DND-41 (cell line): ENCODE measurements around the gene FAM53A.

Source experiments
- CTCF ChIP-seq: IDR thresholded peaks from 2 replicates; pipeline ENCODE4 v1.5.1; 2012; ENCODE audit warnings: borderline replicate concordance, low read length, moderate library complexity, mild to moderate bottlenecking; ENCODE audit not compliant: poor library complexity, severe bottlenecking; ENCODE audit errors: extremely low read depth
- EZH2 ChIP-seq: IDR thresholded peaks from 3 replicates; pipeline ENCODE4 v1.6.1; 2012; ENCODE audit warnings: borderline replicate concordance, low read depth, mild to moderate bottlenecking, moderate library complexity, low read length, inconsistent platforms; ENCODE audit not compliant: severe bottlenecking

GRCh38 chr4:1682860-1683259 lies 1.3 kb downstream of the FAM53A start:
- TF ChIP-seq CTCF = no peak
- no peak for TF ChIP-seq EZH2
